IPS-NIHi7 (cell line): ENCODE measurements around the gene ADNP.
"Not testable (repeated sequence)": the region's sequence is repeated elsewhere in the genome, so short reads cannot be mapped to it uniquely, and the experiment has no call there.

Experiments
- DNase-seq: peaks from one replicate; pipeline ENCODE4 v3.0.0; 2012; ENCODE audit warnings: mixed read lengths; ENCODE audit errors: extremely low spot score

ADNP gene

DNA sequence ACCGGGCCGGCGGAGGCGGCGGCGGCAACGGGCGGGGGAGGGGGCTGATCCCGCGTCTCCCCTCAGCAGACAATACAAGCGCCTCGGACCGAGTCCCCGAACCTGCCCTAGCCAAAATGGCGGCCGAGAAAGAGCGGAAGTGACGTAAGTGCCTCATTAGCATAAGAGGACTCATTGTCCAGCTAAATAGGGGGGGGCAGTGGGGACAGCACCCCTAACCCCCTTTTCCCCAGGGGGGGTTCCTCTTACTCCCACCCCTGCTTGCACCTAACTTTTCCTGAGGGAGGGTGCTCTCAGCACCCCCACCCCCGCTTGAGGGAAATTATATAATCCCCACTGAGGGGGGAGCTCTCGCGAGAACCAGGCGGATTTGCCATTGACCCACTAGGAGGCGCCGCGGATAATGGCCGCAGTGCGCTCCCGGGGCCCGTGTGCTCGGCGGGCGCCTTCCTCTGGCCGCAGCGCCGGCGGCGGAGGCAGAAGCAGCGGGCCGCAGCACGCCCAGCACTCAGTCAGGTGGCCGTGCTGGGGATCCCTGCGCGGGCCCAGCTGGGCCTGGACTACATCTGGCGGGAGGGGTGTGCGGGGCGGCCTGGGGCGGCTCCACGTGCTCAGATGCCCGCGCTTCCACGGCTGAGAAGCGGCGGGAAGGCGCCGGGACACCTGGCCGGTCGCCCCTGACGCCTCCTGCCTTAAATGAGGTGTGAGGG is at the start of gene ADNP:
Gene ADNP, minus strand, starts transcription at position 132 of the 710 bp plus-strand sequence. CDS start 27,441 bp downstream, outside the sequence.
- peak; percentile 82 for DNase-seq

DNA sequence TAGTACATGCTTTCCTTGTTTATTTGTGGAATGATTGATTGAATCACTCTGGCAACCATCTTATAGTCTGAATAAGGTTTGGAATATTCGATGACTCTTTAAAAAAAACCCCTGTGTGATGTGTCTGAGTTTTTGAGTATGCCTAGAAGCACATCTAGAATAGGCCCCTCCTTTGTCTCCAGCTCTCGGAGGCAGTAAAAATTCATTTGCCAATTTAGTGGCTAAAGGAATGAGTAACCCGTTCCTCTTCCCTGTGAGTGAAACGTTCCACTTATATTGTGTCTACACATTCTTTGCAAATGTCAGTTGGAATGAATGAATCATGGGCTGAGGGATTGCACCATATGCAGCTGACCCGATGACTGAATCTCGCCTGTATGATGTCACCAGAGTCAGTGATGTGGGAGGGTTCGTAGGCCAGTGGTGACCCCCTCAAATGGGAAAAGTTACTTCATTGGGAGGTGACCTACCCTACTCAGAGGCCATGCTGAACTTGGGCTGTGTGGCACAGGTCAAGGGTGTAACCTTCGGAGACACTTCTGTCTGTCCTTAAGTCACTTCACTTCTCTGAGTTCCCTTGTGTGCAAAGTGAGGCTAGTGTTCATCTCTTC is 48.9 kb upstream of the ADNP start:
- DNase-seq = no peak

DNA sequence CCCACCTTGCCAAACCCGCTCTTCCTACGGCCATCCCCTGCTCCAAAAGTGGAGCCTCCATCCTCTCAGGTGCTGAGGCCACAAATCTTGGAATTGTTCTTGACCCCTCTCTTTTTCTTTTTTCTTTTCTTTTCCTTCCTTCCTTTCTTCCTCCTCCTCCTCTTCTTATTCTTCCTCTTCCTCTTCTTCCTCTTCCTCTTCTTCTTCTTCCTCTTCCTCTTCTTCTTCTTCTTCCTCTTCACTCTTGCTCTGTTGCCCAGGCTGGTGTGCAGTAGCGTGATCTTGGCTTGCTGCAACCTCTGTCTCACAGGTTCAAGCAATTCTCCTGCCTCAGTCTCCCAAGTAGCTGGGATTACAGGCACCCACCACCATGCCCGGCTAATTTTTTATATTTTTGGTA is 47.3 kb upstream of the ADNP start:
- not testable (repeated sequence) for DNase-seq

DNA sequence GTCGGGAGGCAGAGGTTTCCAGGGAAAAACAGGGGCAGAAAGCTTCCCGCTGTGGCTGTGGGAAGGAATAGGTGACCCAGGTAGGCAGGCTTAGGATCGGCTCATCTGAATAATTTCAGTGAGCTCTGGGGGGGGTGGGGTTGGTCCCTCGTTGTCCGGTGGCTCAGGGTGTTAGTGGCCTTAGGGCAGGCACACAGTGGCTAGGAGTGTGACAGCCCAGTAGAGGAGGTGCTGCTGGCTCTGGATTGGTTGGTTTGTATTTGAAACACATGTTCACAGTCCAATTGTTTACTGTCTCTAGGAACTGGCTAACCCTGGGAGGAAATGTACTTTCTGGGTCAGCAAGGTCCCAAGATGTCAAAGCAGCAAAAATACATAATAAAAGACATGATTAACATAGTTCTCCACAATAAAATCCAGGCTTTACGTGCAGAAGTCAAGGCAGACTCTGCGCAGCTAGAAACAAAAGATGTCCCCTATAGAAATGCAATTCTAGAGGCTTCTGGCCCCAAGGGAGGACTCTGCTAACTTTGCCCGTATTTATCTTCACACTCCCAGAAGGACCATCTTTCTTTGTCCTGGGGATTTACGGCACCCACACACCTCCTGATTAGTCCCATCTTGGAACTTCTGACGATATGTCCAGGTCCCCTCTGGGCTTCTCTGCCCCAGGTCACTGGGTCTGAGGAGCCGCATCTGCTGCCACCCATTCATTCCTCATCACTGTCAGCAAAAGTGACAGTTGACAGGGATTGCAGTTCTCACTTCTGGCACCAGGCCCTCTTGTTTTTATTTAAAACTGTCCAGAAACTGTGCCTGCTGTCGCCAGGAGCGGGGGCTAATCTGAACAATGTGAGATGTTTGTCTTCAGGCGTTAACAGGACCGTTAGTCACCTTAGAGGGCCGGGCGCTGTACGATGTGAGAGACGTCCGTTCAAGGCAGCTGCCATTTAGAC is 46.1 kb upstream of the ADNP start:
- DNase-seq = no peak

DNA sequence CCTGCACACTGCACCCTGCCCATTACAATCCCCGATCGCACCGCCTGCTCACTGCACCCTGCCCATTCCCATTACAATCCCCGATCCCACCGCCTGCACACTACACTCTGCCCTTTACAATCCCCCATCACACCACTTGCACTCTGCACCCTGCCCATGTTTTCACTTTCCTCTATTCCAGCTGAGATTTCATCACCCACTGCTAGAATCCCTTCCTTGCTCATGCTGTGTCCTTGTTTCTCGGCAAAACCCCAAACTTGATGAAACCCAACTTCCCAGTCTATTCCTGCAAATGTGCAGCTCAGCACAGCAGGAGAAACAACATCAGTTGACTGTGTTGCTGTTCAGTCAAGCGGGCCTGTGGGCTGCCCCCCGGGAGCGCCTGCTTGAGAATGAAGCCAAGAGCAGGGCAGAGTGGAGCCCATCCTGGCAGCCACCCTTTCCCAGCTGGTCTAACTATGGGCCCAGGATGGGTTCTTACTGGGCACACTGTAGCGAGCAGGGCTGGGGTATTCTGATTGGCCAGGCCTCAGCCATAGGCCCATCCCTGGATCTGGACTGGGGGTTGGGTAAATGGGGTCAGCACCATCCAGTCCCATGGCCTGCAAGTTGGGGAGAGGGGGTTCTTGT is 44.6 kb upstream of the ADNP start:
- DNase-seq = no peak

DNA sequence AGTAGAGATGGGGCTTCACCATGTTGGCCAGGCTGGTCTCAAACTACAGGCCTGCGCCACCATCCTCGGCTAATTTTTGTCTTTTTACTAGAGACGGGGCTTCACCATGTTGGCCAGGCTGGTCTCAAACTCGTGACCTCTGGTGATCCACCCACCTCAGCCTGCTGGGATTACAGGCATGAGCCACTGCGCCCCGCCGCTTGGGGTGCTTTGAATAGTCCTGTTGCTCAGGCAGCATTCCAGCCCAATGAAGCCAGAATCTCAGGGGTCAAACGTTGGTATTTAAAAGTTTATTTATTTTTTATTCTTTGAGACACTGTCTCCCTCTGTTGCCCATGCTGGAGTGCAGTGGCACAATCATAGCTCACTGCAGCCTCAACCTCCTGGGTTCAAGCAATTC is 38.7 kb upstream of the ADNP start:
- DNase-seq = no peak

DNA sequence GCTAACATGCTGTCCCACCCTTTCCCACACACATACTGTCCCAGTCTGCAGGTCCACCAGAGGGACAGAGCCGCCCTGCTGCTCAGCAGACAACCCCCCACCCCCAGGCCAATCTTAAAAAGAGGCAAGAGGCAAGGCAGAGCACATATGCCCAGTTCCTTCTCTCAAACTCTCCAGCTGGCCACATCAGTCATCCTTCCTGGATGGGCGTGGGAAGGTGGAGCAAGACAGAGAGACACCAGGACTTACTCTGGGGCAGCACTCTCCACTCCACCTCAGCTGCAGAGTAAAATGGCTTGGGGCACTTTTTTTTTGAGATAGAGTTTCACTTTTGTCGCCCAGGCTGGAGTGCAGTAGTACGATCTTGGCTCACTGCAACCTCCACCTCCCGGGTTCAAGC is 38.2 kb upstream of the ADNP start:
- DNase-seq = no peak

DNA sequence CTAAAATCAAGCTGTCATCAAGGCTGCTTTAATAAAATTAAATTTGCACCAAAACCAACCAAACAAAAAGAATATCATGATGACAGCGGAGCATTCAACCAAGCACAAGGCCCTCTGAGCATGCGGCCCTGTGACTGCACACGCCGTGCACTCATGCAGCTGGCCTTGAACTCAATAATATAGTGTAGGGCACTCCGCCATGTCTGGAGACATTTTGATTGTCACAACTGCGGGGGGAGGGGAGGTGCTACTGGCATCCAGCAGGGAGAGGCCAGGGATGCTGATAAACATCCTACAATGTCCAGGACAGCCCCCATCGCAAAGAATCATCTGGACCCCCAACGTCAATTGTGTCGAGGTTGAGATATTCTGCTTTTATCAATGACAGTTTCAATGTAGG is 37.1 kb upstream of the ADNP start:
- no peak for DNase-seq

DNA sequence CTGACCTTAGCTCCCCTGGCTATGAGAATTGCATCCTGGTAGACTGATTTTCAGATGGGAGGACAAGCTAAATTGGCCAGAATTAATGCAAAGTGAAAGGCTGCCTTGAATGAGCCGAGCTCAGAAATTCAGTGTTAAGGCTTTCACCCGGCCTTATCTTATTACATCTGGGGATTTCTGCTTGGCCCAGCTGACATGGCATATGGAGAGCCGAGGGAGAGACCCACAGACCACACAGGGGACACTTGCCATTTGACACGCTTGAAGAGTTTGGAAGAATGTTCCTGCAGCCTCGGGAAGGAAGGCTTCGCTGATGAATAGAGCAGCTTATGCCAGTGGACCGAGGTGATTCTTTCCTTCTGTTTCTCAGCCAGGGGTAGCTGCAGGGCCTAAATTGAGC is 36.3 kb upstream of the ADNP start:
- DNase-seq = no peak

DNA sequence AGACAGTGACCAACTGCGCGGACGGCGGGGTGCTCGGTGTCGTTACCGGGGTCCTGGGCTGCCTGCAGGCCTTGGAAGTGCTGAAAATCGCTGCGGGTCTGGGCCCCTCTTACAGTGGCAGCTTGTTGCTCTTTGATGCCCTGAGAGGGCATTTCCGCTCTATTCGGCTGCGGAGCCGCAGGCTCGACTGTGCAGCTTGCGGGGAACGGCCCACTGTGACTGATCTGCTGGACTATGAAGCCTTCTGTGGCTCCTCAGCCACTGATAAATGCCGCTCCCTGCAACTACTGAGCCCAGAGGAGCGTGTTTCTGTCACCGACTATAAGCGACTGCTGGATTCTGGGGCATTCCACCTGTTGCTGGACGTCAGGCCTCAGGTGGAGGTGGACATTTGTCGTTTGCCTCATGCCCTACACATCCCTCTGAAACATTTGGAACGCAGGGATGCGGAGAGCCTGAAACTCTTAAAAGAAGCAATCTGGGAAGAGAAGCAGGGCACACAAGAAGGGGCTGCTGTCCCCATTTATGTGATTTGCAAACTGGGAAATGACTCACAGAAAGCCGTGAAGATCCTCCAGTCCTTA is 28.4 kb upstream of the ADNP start:
- no peak for DNase-seq

DNA sequence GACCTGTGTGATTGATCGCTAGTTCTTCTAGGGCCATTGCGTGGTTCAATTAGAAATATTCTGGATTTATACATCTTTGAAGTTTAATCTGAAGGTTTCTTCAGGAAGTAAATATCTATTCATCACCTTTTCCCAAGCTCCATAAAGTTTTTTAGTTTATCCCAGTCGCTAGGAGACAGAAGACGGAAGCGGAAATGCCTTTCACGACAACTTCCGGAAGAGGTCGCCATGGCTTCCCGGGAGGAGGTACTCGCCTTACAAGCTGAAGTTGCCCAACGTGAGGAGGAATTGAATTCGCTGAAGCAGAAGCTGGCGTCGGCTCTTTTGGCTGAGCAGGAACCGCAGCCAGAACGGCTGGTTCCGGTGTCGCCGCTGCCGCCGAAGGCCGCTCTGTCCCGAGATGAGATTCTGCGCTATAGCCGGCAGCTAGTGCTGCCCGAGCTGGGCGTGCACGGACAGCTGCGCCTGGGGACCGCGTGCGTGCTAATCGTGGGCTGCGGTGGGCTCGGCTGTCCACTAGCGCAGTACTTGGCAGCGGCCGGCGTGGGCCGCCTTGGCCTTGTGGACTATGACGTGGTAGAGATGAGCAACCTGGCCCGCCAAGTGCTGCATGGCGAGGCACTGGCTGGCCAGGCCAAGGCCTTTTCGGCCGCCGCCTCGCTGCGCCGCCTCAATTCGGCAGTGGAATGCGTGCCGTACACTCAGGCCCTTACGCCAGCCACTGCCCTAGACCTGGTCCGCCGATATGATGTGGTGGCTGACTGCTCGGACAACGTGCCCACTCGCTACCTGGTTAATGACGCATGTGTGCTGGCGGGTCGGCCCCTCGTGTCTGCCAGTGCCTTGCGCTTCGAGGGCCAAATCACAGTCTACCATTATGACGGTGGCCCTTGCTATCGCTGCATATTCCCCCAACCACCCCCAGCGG is 27.6 kb upstream of the ADNP start, which contains the start of gene MOCS3:
Gene MOCS3, plus strand, starts transcription at position 204 of the 928 bp plus-strand sequence. Its CDS starts 25 bp downstream, at position 229.
- DNase-seq = peak; percentile 79

DNA sequence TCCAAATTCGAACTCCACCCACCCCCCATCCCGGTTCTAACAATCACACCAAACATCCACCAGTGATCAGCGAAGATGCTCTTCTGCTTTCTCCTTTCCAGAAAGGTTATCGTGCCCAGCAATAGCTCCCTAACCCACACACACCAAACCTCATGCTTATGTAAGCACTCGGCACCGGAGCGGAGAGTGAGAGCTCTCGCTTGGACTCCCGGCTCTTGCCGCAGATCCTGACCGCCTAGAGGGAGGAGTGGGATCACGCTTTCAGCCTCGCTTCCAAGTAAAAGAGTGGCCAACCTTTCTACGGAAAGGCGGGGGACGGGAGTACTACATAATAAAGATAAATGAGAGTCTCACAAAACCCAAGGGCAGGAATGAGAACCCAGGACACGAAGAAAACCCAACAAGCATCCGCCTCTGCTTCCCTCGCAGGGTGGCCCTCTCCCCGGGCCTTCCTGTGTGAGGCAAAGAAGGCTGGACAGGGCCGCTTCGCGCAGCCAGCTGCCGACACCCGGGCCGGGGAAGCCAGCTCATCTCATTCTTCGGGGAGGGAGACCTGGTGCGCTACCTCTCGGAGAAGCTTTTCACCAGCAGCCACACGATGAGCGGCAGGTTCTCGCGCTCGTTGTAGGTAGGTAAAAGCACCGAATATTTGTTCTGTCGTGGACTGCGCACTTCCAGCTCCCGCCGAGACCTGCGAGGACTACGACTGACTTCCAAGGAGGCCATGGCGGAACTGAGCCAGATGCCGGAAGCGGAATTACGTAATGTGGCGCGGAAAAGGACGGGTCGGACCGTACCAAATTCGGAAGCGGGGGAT is 26.8 kb upstream of the ADNP start, which contains the start of gene DPM1:
Gene DPM1, minus strand, starts transcription at position 735 of the 817 bp plus-strand sequence. Its CDS starts 9 bp downstream, at position 726.
- DNase-seq = peak; percentile 85

DNA sequence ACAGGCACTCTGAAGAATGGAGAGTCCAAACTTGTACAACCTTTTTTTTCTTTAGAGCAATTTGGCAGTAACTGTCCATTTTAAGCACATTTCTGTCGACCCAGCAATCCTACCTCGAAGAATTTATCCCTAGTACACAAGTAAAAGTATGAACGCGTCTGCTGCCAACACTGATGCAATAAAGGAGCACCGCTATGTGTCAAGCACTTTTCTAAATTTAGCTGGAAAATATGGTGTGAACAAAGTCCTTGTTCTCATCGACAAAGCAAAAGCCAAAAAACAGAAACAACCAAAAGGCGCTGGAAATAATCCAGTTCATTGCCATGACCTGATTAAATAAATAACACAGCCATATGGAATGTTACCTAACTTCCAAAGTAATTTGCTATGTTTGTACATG is 26.0 kb upstream of the ADNP start:
- no peak for DNase-seq

DNA sequence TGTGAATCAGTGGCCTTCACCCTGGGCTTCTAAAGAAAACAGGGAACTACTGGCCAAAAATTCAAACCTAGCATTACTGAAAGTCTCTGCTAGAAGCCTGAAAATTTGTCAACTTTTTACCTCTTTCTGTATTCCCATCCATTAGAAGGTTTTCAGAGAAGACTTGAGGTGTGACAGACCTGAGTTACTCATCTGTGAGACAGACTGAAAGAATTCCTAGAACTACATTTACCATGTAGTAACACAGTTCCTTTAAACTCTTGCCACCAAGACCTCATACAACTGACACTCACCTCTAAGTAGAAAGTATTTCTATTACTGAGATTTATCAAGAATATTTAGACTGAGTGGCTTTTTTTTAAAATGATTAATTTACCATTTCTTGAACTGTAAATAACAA is 22.6 kb upstream of the ADNP start:
- no peak for DNase-seq

DNA sequence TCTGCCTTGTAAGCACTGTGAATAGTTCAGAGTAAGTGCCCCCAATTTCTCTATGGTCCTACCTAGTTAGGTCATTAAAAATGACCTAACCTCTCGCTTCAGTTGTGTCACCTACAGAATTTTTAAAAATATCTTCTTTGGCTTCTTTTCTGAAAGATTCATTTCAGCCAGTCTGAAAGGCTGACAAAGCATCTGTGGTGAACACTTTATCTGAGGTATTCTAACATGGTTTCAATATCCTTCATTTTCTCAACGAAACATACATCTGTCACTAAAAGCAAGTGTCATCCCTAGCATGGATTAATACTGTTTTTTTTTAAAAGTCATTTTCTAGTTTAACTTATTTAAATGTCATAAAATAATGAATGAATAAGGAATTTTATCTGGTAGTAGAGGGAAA is 22.0 kb upstream of the ADNP start:
- no peak for DNase-seq

DNA sequence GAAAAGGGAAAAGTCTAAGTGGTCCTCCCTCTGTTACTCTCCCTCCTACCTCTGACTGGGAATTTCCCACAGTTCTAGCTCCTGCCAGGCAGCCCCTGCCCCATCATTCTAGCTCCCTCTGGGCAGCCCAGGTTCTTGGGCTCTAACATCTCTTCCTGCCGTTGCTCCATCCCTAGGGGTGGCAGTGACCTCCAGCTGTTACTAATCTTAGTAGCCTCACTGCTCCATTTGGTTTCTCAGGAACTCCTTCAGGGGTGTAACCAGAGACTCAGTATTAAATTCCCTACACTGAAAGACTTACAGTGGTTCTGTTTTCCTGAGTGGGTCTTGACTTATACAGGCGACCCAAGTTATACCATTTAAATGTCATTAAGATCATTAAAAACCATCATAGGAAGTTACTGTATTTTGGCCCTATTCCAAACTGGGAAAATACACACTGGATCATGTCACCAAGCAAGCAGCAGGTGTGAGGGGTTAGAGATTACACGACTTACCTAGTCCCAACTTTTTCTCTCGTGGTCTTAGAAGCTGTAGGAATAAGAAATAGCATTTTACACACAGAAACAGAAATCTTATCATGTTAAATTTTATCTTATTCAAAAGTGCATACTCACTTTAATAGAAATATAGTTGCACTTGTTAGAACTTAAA is 17.0 kb upstream of the ADNP start:
- no peak for DNase-seq

DNA sequence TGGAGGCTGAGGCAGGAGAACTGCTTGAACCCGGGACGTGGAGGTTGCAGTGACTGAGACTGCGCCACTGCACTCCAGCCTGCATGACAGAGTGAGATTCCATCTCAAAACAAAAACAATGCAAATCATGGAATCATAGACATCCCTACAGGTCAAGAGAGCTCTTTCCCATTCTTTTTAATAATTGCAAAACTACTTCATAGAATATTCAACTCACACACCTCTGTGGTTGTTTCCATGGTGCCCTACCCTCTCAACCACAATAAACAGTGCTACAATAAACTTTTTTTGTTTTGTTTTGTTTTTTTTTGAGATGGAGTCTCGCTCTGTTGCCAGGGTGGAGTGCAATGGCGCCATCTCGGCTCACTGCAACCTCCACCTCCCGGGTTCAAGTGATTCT is 11.8 kb upstream of the ADNP start:
- no peak for DNase-seq

DNA sequence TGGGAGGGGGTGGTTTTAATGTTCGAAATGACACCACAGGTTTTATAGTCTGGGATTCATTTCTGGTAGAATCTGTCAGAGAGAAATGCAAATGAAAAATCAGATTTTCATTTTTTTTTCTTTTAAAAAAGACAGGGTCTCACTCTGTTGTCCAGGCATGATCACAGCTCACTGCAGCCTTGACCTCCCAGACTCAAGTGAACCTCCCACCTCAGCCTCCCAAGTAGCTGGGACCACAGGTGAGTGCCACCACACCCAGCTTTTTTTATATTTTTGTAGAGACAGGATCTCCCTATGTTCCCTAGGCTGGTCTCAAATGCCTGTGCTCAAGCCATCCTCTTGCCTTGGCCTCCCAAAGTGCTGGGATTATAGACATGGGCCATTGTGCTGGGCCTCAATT is 2.4 kb upstream of the ADNP start:
- no peak for DNase-seq
